Gastrocnemius medialis (tissue), 4 donors: Measurements from ENCODE around the gene SLC25A39.

ENCODE experiments used
- POLR2A ChIP-seq, 2 donors: fragments of 450-650 bp; IDR thresholded peaks; one replicate each; pipeline ENCODE4 v1.6.1; 2017; ENCODE audit warnings: antibody characterized with exemption in 2 of 2, mild to moderate bottlenecking in 2 of 2, moderate library complexity in 2 of 2
- TF ChIP-seq, protein P1 (sequence below), 5 experiments: fragments of 450-650 bp in 3 of 5; fragments of 200-600 bp in 2 of 5; sonication (generic) in 2 of 5; IDR thresholded peaks in 4 of 5; conservative IDR thresholded peaks in 1 of 5; 1 replicate in 4 of 5; 2 replicates in 1 of 5; pipeline ENCODE4 v1.5.1; 2016 to 2019; ENCODE audit warnings: antibody characterized with exemption in 5 of 5, mild to moderate bottlenecking in 3 of 5, moderate library complexity in 3 of 5

DNA sequence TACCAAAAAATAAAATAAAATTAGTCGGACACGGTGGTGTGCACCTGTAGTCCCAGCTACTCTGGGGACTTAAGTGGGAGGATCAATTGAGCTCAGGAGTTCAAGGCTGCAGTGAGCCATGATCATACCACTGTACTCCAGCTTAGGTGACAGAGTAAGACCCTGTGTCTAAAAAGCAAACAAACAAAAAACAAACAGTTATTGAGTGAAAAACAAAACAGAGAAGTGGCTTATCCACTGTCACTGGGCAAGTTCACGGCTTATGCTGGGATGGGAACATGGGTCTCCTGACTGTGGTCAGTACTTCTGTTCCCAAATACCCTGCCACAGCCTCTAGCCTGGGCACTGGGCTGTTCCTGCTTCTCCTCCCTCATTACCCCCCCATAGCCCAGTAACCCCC lies 10.9 kb upstream of the SLC25A39 start:
- TF ChIP-seq, protein P1, sequence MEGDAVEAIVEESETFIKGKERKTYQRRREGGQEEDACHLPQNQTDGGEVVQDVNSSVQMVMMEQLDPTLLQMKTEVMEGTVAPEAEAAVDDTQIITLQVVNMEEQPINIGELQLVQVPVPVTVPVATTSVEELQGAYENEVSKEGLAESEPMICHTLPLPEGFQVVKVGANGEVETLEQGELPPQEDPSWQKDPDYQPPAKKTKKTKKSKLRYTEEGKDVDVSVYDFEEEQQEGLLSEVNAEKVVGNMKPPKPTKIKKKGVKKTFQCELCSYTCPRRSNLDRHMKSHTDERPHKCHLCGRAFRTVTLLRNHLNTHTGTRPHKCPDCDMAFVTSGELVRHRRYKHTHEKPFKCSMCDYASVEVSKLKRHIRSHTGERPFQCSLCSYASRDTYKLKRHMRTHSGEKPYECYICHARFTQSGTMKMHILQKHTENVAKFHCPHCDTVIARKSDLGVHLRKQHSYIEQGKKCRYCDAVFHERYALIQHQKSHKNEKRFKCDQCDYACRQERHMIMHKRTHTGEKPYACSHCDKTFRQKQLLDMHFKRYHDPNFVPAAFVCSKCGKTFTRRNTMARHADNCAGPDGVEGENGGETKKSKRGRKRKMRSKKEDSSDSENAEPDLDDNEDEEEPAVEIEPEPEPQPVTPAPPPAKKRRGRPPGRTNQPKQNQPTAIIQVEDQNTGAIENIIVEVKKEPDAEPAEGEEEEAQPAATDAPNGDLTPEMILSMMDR (IDR thresholded peaks at IDR 0.05 in 4 of 5, conservative IDR thresholded peaks at IDR 0.05 in 1 of 5): no peak
- no peak for TF ChIP-seq POLR2A (IDR thresholded peaks at IDR 0.05)
